GM12878 (cell line): ENCODE data around the gene CLEC2L.
"Not testable (repeated sequence)": the region's sequence is repeated elsewhere in the genome, so short reads cannot be mapped to it uniquely, and the experiment has no call there.

Experiments used
- CBX5 ChIP-seq: sonication (generic); IDR thresholded peaks from 2 replicates; pipeline ENCODE4 v1.6.1; 2016; ENCODE audit warnings: low read depth, moderate library complexity, mild to moderate bottlenecking, inconsistent platforms
- JUND ChIP-seq: IDR thresholded peaks from 2 replicates; pipeline ENCODE4 v1.6.1; 2012; ENCODE audit warnings: low read depth, mild to moderate bottlenecking, low read length, improper control_type of control experiment, moderate library complexity
- SMC3 ChIP-seq: IDR thresholded peaks from 2 replicates; pipeline ENCODE4 v1.6.1; 2011; ENCODE audit warnings: low read length, improper control_type of control experiment, borderline replicate concordance
- TF ChIP-seq, protein P1 (sequence below): IDR thresholded peaks from 2 replicates; pipeline ENCODE4 v1.6.1; 2011; ENCODE audit warnings: low read depth, mild to moderate bottlenecking, low read length, moderate library complexity, borderline replicate concordance; ENCODE audit errors: extremely low read depth

DNA sequence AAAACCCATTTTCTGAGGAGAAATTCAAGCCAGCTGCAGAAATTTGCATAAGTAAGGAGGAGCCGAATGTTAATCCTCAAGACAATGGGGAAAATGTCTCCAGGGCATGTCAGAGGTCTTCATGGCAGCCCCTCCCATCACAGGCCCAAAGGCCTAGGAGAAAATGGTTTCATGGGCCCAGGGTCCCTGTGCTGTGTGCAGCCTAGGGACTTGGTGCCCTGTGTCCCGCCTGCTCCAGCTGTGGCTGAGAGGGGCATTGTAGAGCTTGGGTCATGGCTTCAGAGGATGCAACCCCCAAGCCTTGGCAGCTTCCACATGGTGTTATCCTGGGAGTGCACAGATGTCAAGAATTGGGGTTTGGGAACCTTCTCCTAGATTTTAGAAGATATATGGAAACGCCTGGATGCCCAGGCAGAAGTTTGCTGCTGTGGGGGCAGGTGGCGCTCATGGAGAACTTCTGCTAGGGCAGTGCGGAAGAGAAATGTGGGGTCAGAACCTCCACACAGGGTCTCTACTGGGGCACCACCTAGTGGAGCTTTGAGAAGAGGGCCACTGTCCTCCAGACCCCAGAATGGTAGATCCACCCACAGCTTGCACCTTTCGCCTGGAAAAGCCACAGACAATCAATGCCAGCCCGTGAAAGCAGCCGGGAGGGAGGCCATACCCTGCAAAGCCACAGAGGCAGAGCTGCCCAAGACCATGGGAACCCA lies 30.7 kb downstream of the CLEC2L start:
- not testable (repeated sequence) for TF ChIP-seq JUND, CBX5, SMC3
- TF ChIP-seq, protein P1, sequence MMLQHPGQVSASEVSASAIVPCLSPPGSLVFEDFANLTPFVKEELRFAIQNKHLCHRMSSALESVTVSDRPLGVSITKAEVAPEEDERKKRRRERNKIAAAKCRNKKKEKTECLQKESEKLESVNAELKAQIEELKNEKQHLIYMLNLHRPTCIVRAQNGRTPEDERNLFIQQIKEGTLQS = not testable (repeated sequence)
